Small intestine (tissue), 7 donors: Measurements from ENCODE around the gene NQO2. TPM values are rescaled to one million over a fixed set of nuclear protein-coding genes. Genes with fewer than 3 reads are reported as not detected.

Experiments used
- DNase-seq, 2 donors: peaks; one replicate each; pipeline versions ENCODE4 v3.0.0 to v3.0.0-alpha.2; 2013
- FAIRE-seq: peaks from 2 replicates; lab custom pipeline; 2012; peaks lifted over from hg19 to GRCh38; lab: Jason Lieb, UNC
- H3K27ac ChIP-seq, 3 donors: one replicate each; pipeline ENCODE4 v1.5.1; 2013; ENCODE audit warnings: low read length in 2 of 3, mild to moderate bottlenecking in 2 of 3, control low read depth in 1 of 3, inconsistent platforms in 1 of 3, low read depth in 1 of 3, moderate library complexity in 1 of 3
- H3K27me3 ChIP-seq, 3 donors: one replicate each; pipeline ENCODE4 v1.6.1; 2013; ENCODE audit warnings: low read length in 3 of 3, inconsistent platforms in 1 of 3; ENCODE audit not compliant: control insufficient read depth in 3 of 3, insufficient read depth in 3 of 3
- H3K36me3 ChIP-seq, 3 donors: one replicate each; pipeline ENCODE4 v1.6.1; 2013; ENCODE audit warnings: low read length in 3 of 3, inconsistent platforms in 1 of 3, low read depth in 1 of 3, mild to moderate bottlenecking in 1 of 3, moderate library complexity in 1 of 3; ENCODE audit not compliant: control insufficient read depth in 3 of 3, insufficient read depth in 2 of 3
- H3K4me1 ChIP-seq, 3 donors: one replicate each; pipeline ENCODE4 v1.6.1; 2013; ENCODE audit warnings: low read length in 2 of 3, inconsistent platforms in 1 of 3, low read depth in 1 of 3, mild to moderate bottlenecking in 1 of 3, moderate library complexity in 1 of 3; ENCODE audit not compliant: control insufficient read depth in 3 of 3, insufficient read depth in 2 of 3
- H3K4me3 ChIP-seq, 3 donors: one replicate each; pipeline ENCODE4 v1.5.1; 2013; ENCODE audit warnings: low read length in 3 of 3, control low read depth in 1 of 3, inconsistent platforms in 1 of 3, low read depth in 1 of 3, mild to moderate bottlenecking in 1 of 3, moderate library complexity in 1 of 3
- H3K9me3 ChIP-seq, 2 donors: one replicate each; pipeline ENCODE4 v1.6.1; 2013; ENCODE audit warnings: low read depth in 1 of 2, low read length in 1 of 2; ENCODE audit not compliant: control insufficient read depth in 2 of 2, insufficient read depth in 1 of 2
- WGBS, 3 donors: extraction: QIAGEN DNeasy Blood & Tissue Kit; methylation state at CpG; one replicate each; pipeline ENCODE4 v1.1.7; 2013; 5-methylcytosine and 5-hydroxymethylcytosine counted together
- polyA plus RNA-seq, 4 donors: library from polyadenylated mRNA; stranded (reverse) in 3 of 4; unstranded in 1 of 4; fragments of 200-250 nt in 3 of 4; fragments of 120-200 nt in 1 of 4; gene quantifications; one replicate each; pipeline versions ENCODE4 v1.2.1 to v1.2.3, GENCODE V29; 2013
- donor health status: healthy with polysubstance abuse.
- donor health status: control.
- donor health status: control.
- donor health status: Bipolar disorder and iron deficiency.
- donor health status: healthy.

Gene NQO2
- polyA plus RNA-seq, 4 donors, result 23.2 to 84.5 (median 58.9) TPM

GRCh38 chr6:3036861-3037637, 37.4 kb downstream of the NQO2 start:
- FAIRE-seq, result no peak
- H3K9me3 ChIP-seq, result peaks cover 0 to 7% of the 10 kb centered on the region in 2 donors
- DNase-seq, result no peak
- WGBS, 3 donors, result 80 to 88% (median 85%) methylated on average over 19 of the region's 19 CpGs
- no peaks in the 10 kb centered on the region for H3K36me3 ChIP-seq
- no peak overlapping the region for H3K4me3 ChIP-seq
- peaks cover 0 to 9% (median 0%) of the 10 kb centered on the region in 3 donors for H3K4me1 ChIP-seq
- no peak overlapping the region for H3K27ac ChIP-seq
- H3K27me3 ChIP-seq, result peaks cover 0 to 11% (median 0%) of the 10 kb centered on the region in 3 donors

- 41 to 53% (median 51%) methylated on average over 7 of the region's 7 CpGs for WGBS, 3 donors
- Histone ChIP-seq H3K4me1 (peaks cover 0 to 9% (median 0%) of the 10 kb centered on the region in 3 donors), H3K9me3 (peaks cover 0 to 7% of the 10 kb centered on the region in 2 donors), H3K4me3 (no peak overlapping the region), H3K27ac (no peak overlapping the region), H3K27me3 (peaks cover 0 to 11% (median 0%) of the 10 kb centered on the region in 3 donors), H3K36me3 (no peaks in the 10 kb centered on the region)
- DNase-seq, result no peak
- no peak for FAIRE-seq
Measured at GRCh38 chr6:3037638-3038365, 38.1 kb downstream of the NQO2 start.

GRCh38 chr6:3039384-3039783, 39.7 kb downstream of the NQO2 start:
- DNase-seq (no peak), FAIRE-seq (no peak)
- Histone ChIP-seq H3K27ac (no peak overlapping the region), H3K4me3 (no peak overlapping the region), H3K27me3 (peaks cover 0 to 11% (median 0%) of the 10 kb centered on the region in 3 donors), H3K4me1 (peaks cover 0 to 9% (median 0%) of the 10 kb centered on the region in 3 donors), H3K9me3 (peaks cover 0 to 4% of the 10 kb centered on the region in 2 donors), H3K36me3 (no peaks in the 10 kb centered on the region)
- 13 to 42% (median 30%) methylated on average over 3 of the region's 3 CpGs for WGBS, 3 donors

GRCh38 chr6:3041147-3041546, 41.5 kb downstream of the NQO2 start:
- peaks cover 0 to 9% (median 0%) of the 10 kb centered on the region in 3 donors for H3K4me1 ChIP-seq
- no peak overlapping the region for H3K27ac ChIP-seq
- peaks cover 0 to 17% (median 0%) of the 10 kb centered on the region in 3 donors for H3K27me3 ChIP-seq
- FAIRE-seq (no peak), DNase-seq (no peak)
- no peaks in the 10 kb centered on the region for H3K9me3 ChIP-seq
- 89 to 94% (median 94%) methylated on average over 3 of the region's 3 CpGs for WGBS, 3 donors
- H3K36me3 ChIP-seq, result no peaks in the 10 kb centered on the region
- no peak overlapping the region for H3K4me3 ChIP-seq

GRCh38 chr6:3041606-3042005, 41.9 kb downstream of the NQO2 start:
- Histone ChIP-seq H3K27me3 (peaks cover 0 to 14% (median 0%) of the 10 kb centered on the region in 3 donors), H3K4me1 (peaks cover 0 to 9% (median 0%) of the 10 kb centered on the region in 3 donors), H3K4me3 (no peak overlapping the region), H3K27ac (no peak overlapping the region), H3K36me3 (no peaks in the 10 kb centered on the region), H3K9me3 (no peaks in the 10 kb centered on the region)
- DNase-seq, result no peak
- no peak for FAIRE-seq
- WGBS, 3 donors, result 53 to 72% (median 56%) methylated on average over 2 of the region's 2 CpGs

- FAIRE-seq, result no peak
- peaks cover 0 to 5% (median 0%) of the 10 kb centered on the region in 3 donors for H3K27me3 ChIP-seq
- no peak for DNase-seq
- H3K36me3 ChIP-seq, result no peaks in the 10 kb centered on the region
- no peak overlapping the region for H3K4me3 ChIP-seq
- H3K4me1 ChIP-seq, result no peaks in the 10 kb centered on the region
- 52 to 72% (median 56%) methylated on average over 5 of the region's 5 CpGs for WGBS, 3 donors
- no peak overlapping the region for H3K27ac ChIP-seq
- no peaks in the 10 kb centered on the region for H3K9me3 ChIP-seq
Measured at GRCh38 chr6:3045369-3045768, 45.7 kb downstream of the NQO2 start.

GRCh38 chr6:3045777-3046176, 46.1 kb downstream of the NQO2 start:
- Histone ChIP-seq H3K4me1 (no peaks in the 10 kb centered on the region), H3K36me3 (no peaks in the 10 kb centered on the region), H3K27me3 (peaks cover 0 to 5% (median 0%) of the 10 kb centered on the region in 3 donors), H3K4me3 (no peak overlapping the region), H3K27ac (no peak overlapping the region), H3K9me3 (no peaks in the 10 kb centered on the region)
- DNase-seq, result no peak
- 60 to 88% (median 79%) methylated on average over 1 of the region's 1 CpG for WGBS, 3 donors
- FAIRE-seq, result no peak

GRCh38 chr6:3046295-3046694, 46.6 kb downstream of the NQO2 start:
- WGBS, 3 donors, result 75 to 89% (median 77%) methylated on average over 3 of the region's 3 CpGs
- H3K27ac ChIP-seq, result no peak overlapping the region
- H3K27me3 ChIP-seq, result peaks cover 0 to 5% (median 0%) of the 10 kb centered on the region in 3 donors
- no peaks in the 10 kb centered on the region for H3K9me3 ChIP-seq
- H3K4me1 ChIP-seq, result no peaks in the 10 kb centered on the region
- no peaks in the 10 kb centered on the region for H3K36me3 ChIP-seq
- no peak for DNase-seq
- no peak overlapping the region for H3K4me3 ChIP-seq
- FAIRE-seq, result no peak
